ENCODE measurements around the gene RHBDD3.

DNA sequence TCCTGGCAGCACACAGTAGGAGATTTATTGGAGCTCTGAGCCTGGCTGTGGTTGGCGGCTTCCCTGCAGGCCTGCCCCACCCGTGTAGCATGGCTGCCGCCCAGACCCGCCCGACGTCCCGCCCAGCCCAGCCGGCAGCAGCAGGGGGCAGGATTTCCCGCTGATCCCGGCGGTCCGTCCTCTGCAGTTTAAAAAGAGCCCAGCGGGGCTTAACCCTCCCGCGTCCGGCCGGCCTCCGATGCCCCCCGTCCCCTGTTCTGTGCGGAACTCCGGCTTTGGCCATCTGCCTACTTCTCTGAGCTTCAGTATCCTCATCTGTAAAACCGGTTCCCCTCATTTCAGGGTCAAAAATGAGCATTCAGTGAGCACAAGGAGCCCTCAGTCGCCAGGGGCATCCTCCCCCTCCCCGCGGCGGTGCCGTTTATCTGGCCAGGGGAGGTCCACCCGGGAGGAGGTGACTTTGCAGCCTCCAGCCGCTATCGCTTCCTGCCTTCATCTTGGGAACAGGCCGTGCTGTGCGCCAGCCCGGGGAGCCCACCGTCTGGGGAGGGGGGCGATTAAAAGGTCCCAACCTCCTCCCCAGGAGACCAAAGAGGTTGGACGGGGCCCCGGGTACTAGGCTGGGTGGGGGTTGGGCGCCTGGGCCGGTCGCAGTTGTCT, 38.5 kb upstream of the RHBDD3 start, which contains the start of gene GAS2L1:
- TF ChIP-seq FOXM1 (IDR thresholded peaks at IDR 0.05; ENCODE audit: borderline replicate concordance) (peak; percentile 13; the same call in 1 of the 2 replicates), BHLHE40 (IDR thresholded peaks at IDR 0.05; ENCODE audit: borderline replicate concordance) (no peak), NFRKB (IDR thresholded peaks at IDR 0.05) (no peak), L3MBTL2 (conservative IDR thresholded peaks at IDR 0.05) (no peak; the same call in 1 of the 2 replicates), SP1 (IDR thresholded peaks at IDR 0.05) (no peak)
